K562 (cell line): ENCODE data around the gene GPR162. TPM values are rescaled to one million over a fixed set of nuclear protein-coding genes. Genes with fewer than 3 reads are reported as not detected.

Experiments used
- ETS2 ChIP-seq: IDR thresholded peaks from 2 replicates; pipeline ENCODE4 v1.6.1; 2016; ENCODE audit warnings: borderline replicate concordance, missing genetic modification characterization, mild to moderate bottlenecking, moderate library complexity, missing compliant biosample characterization; ENCODE audit not compliant: poor library complexity, severe bottlenecking
- FOXJ3 ChIP-seq: sonication (generic); formaldehyde crosslinking; IDR thresholded peaks from 2 replicates; pipeline ENCODE4 v1.4.0; 2020; ENCODE audit warnings: mild to moderate bottlenecking, missing genetic modification reagents
- HOXB6 ChIP-seq: fragments of 250-450 bp; sonication (Bioruptor Pico); IDR thresholded peaks from 2 replicates; pipeline ENCODE4 v1.5.1; 2022; ENCODE audit warnings: mild to moderate bottlenecking, borderline replicate concordance
- KDM2B ChIP-seq: fragments of 250-450 bp; sonication (Bioruptor Pico); IDR thresholded peaks from 2 replicates; pipeline ENCODE4 v1.8.0; 2021; ENCODE audit warnings: mild to moderate bottlenecking, moderate library complexity
- NFE2 ChIP-seq: IDR thresholded peaks from 2 replicates; pipeline ENCODE4 v1.6.1; 2014; ENCODE audit warnings: antibody characterized with exemption, low read depth
- POLR2AphosphoS5 ChIP-seq: IDR thresholded peaks from 2 replicates; pipeline ENCODE4 v1.6.1; 2011; ENCODE audit warnings: mild to moderate bottlenecking, low read depth, low read length, moderate library complexity; ENCODE audit not compliant: control insufficient read depth, insufficient read depth
- RBM25 ChIP-seq: fragments of 200-400 bp; formaldehyde crosslinking; IDR thresholded peaks from 2 replicates; pipeline ENCODE4 v1.6.1; 2018; ENCODE audit warnings: low read length, low read depth, moderate library complexity; ENCODE audit not compliant: severe bottlenecking
- ZMIZ1 ChIP-seq, 2 experiments: fragments of 150-350 bp in 1 of 2; IDR thresholded peaks; 2 replicates each; pipeline ENCODE4 v1.6.1; 2012 to 2016; ENCODE audit warnings: low read depth in 2 of 2, low read length in 2 of 2, mild to moderate bottlenecking in 1 of 2, moderate library complexity in 1 of 2
- ZNF274 ChIP-seq: IDR thresholded peaks from 2 replicates; pipeline ENCODE4 v1.6.1; 2011; ENCODE audit warnings: low read depth, mild to moderate bottlenecking, low read length, moderate library complexity, borderline replicate concordance
- polyA plus RNA-seq, 8 experiments: library from polyadenylated mRNA; depleted of rRNA in 4 of 8; stranded (reverse) in 5 of 8; unstranded in 3 of 8; fragments of >200 nt; fragmentation: Nextera tagmentation in 2 of 8; fragmentation: Illumina TruSeq in 1 of 8; extraction: Ambion mirVana in 2 of 8; extraction: Trizol in 1 of 8; gene quantifications; 2 replicates each; pipeline versions ENCODE4 v1.2.1 to v1.2.3, GENCODE V29; 2011 to 2014; ENCODE audit warnings: inconsistent platforms in 1 of 8, missing spikeins in 1 of 8
- total RNA-seq, 7 experiments: library from RNA; depleted of rRNA in 6 of 7; stranded (reverse); fragments of >200 nt in 6 of 7; fragmentation: Illumina TruSeq in 2 of 7; extraction: Trizol in 2 of 7; gene quantifications; 2 replicates each; pipeline versions ENCODE4 v1.2.1 to v1.2.3, GENCODE V29; 2011 to 2021; ENCODE audit warnings: low replicate concordance in 1 of 7
- TF ChIP-seq, protein P1 (sequence below): fragments of 450-650 bp; IDR thresholded peaks from 2 replicates; pipeline ENCODE4 v1.6.1; 2016; ENCODE audit warnings: low read depth
- TF ChIP-seq, protein P2 (sequence below): fragments of 250-450 bp; sonication (Bioruptor Pico); IDR thresholded peaks from 2 replicates; pipeline ENCODE4 v1.4.0; 2020; ENCODE audit warnings: mild to moderate bottlenecking, moderate library complexity, borderline replicate concordance

GPR162 gene
- total and polyA plus RNA-seq, 9 of the 15 experiments (the other 6 are each of a cell fraction or from before 2014, with no cell fraction given): 0.65 to 1.8 (median 1.1) TPM; not detected in 2

DNA sequence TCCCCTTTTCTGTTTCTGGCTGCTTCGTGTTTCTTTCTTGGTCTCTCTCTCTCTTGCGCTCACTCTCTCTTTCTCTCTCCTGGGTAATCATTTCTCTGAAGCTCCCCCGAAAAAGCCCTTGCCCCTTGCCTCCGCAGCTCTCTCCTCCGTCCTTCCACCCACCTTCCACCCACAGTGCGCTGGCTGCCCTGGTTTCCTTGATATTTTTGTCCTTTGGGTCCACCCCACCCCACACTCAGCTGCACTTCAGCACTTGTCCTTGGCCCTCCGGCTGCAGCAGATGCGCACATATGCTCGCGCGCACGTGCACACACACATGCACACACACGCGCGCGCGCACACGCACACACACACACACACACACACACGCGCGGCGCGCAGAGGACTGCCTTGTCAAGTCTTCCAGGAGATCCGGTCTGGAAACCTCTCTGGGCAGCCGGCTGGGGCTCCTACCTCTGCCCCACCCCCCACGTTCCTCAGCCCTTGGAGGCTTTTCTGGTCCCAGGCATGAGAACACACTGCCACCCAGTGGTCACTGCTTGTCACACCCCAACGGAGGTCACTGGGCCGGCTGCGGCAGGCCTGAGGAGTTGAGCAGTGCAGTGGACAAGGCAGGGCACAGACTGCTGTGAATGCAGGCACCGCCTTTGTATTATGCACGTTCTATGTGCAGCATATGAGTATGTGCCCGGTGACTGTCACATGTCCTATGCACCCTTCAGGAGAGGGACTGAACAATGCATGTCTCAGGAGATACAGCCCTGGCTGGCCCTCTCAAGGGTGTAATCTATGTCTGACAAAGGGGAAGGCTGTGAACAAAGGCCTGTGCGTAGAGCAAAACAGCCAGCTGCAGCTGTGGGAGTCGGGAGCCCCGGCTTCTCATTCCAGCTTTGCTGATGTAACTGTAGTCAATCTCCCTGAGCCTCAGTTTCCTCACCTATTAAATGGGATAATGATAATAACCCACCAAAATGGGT is 42.8 kb upstream of the GPR162 start (continued):
- TF ChIP-seq HOXB6 (CRISPR knock-in tag) (no peak), ETS2 (no peak), ZMIZ1 (IDR thresholded peaks at IDR 0.05; ENCODE audit: low read depth in 2 of 2, low read length in 2 of 2) (no peak), RBM25 (peak; percentile 24), NFE2 (no peak), ZNF274 (no peak), POLR2AphosphoS5 (no peak), FOXJ3 (no peak), KDM2B (CRISPR knock-in tag) (no peak)
- TF ChIP-seq, protein P1, sequence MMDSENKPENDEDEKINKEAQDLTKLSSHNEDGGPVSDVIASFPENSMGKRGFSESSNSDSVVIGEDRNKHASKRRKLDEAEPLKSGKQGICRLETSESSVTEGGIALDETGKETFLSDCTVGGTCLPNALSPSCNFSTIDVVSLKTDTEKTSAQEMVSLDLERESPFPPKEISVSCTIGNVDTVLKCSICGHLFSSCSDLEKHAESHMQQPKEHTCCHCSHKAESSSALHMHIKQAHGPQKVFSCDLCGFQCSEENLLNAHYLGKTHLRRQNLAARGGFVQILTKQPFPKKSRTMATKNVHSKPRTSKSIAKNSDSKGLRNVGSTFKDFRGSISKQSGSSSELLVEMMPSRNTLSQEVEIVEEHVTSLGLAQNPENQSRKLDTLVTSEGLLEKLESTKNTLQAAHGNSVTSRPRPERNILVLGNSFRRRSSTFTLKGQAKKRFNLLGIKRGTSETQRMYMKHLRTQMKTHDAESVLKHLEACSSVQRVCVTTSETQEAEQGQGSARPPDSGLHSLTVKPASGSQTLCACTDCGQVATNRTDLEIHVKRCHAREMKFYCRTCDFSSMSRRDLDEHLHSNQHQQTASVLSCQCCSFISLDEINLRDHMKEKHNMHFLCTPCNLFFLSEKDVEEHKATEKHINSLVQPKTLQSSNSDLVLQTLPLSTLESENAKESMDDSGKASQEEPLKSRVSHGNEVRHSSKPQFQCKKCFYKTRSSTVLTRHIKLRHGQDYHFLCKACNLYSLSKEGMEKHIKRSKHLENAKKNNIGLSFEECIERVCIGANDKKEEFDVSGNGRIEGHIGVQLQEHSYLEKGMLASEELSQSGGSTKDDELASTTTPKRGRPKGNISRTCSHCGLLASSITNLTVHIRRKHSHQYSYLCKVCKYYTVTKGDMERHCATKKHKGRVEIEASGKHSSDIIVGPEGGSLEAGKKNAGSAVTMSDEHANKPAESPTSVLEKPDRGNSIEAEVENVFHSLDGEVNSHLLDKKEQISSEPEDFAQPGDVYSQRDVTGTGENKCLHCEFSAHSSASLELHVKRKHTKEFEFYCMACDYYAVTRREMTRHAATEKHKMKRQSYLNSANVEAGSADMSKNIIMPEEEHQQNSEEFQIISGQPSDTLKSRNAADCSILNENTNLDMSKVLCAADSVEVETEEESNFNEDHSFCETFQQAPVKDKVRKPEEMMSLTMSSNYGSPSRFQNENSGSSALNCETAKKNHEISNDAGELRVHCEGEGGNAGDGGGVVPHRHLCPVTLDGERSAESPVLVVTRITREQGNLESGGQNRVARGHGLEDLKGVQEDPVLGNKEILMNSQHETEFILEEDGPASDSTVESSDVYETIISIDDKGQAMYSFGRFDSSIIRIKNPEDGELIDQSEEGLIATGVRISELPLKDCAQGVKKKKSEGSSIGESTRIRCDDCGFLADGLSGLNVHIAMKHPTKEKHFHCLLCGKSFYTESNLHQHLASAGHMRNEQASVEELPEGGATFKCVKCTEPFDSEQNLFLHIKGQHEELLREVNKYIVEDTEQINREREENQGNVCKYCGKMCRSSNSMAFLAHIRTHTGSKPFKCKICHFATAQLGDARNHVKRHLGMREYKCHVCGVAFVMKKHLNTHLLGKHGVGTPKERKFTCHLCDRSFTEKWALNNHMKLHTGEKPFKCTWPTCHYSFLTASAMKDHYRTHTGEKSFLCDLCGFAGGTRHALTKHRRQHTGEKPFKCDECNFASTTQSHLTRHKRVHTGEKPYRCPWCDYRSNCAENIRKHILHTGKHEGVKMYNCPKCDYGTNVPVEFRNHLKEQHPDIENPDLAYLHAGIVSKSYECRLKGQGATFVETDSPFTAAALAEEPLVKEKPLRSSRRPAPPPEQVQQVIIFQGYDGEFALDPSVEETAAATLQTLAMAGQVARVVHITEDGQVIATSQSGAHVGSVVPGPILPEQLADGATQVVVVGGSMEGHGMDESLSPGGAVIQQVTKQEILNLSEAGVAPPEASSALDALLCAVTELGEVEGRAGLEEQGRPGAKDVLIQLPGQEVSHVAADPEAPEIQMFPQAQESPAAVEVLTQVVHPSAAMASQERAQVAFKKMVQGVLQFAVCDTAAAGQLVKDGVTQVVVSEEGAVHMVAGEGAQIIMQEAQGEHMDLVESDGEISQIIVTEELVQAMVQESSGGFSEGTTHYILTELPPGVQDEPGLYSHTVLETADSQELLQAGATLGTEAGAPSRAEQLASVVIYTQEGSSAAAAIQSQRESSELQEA: no peak
- TF ChIP-seq, protein P2, sequence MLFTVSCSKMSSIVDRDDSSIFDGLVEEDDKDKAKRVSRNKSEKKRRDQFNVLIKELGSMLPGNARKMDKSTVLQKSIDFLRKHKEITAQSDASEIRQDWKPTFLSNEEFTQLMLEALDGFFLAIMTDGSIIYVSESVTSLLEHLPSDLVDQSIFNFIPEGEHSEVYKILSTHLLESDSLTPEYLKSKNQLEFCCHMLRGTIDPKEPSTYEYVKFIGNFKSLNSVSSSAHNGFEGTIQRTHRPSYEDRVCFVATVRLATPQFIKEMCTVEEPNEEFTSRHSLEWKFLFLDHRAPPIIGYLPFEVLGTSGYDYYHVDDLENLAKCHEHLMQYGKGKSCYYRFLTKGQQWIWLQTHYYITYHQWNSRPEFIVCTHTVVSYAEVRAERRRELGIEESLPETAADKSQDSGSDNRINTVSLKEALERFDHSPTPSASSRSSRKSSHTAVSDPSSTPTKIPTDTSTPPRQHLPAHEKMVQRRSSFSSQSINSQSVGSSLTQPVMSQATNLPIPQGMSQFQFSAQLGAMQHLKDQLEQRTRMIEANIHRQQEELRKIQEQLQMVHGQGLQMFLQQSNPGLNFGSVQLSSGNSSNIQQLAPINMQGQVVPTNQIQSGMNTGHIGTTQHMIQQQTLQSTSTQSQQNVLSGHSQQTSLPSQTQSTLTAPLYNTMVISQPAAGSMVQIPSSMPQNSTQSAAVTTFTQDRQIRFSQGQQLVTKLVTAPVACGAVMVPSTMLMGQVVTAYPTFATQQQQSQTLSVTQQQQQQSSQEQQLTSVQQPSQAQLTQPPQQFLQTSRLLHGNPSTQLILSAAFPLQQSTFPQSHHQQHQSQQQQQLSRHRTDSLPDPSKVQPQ (CRISPR knock-in tag): peak; percentile 71; the same call in 1 of the 2 replicates
